SK-N-SH (cell line): Measurements from ENCODE around the gene PPP1R36. TPM values are rescaled to one million over a fixed set of nuclear protein-coding genes. Genes with fewer than 3 reads are reported as not detected.

Experiments used
- CTCF ChIA-PET: fragments of 300-600, 350-600 bp; formaldehyde crosslinking; extraction: SDS; loops from one replicate; lab custom pipeline; 2021; lab: Yijun Ruan, JAX
- POLR2A ChIA-PET: fragments of 350-600 bp; sonication (Branson Sonifier 250); formaldehyde crosslinking; extraction: SDS; loops from one replicate; lab custom pipeline; 2020; ENCODE audit warnings: antibody characterized with exemption, inconsistent platforms; lab: Yijun Ruan, JAX
- DNase-seq: peaks from one replicate; pipeline ENCODE4 v3.0.0; 2012
- H2AFZ ChIP-seq: fragments of 200-600 bp; sonication (generic); 2 replicates; pipeline ENCODE4 v1.8.1; 2016; ENCODE audit warnings: antibody characterized with exemption, mild to moderate bottlenecking, low read depth
- H3F3A ChIP-seq: fragments of 200-600 bp; sonication (generic); replicated peaks from 2 replicates; pipeline ENCODE3; 2016; ENCODE audit warnings: antibody characterized with exemption, mild to moderate bottlenecking; ENCODE audit not compliant: insufficient read depth
- H3K27ac ChIP-seq, 2 experiments: fragments of 200-500 bp in 1 of 2; fragments of 200-600 bp in 1 of 2; sonication (Bioruptor generic) in 1 of 2; sonication (generic), shearing (Covaris generic) in 1 of 2; 2 replicates each; pipeline versions ENCODE4 v1.5.1 to v1.6.1; 2014 to 2016; ENCODE audit warnings: low read depth in 2 of 2, inconsistent platforms in 1 of 2, low read length in 1 of 2, mild to moderate bottlenecking in 1 of 2, mixed read lengths in 1 of 2
- H3K27me3 ChIP-seq: fragments of 200-600 bp; sonication (generic), shearing (Covaris generic); 2 replicates; pipeline ENCODE4 v1.6.1; 2016; ENCODE audit warnings: mixed run types; ENCODE audit not compliant: insufficient read depth
- H3K36me3 ChIP-seq, 2 experiments: fragments of 200-500 bp in 1 of 2; fragments of 200-600 bp in 1 of 2; sonication (Bioruptor generic) in 1 of 2; sonication (generic) in 1 of 2; replicated peaks in 1 of 2; 2 replicates each; pipeline versions ENCODE3 to v1.5.1; 2014 to 2016; ENCODE audit warnings: low read length in 1 of 2, mild to moderate bottlenecking in 1 of 2; ENCODE audit not compliant: insufficient read depth in 2 of 2, control insufficient read depth in 1 of 2
- H3K4me1 ChIP-seq, 2 experiments: fragments of 200-500 bp in 1 of 2; fragments of 200-600 bp in 1 of 2; sonication (Bioruptor generic) in 1 of 2; sonication (generic), shearing (Covaris generic) in 1 of 2; 2 replicates each; pipeline versions ENCODE4 v1.5.1 to v1.6.1; 2014 to 2016; ENCODE audit warnings: low read depth in 1 of 2, low read length in 1 of 2, mixed run types in 1 of 2; ENCODE audit not compliant: insufficient read depth in 2 of 2, control insufficient read depth in 1 of 2
- H3K4me2 ChIP-seq: fragments of 200-600 bp; sonication (generic), shearing (Covaris generic); 2 replicates; pipeline ENCODE4 v1.6.1; 2017; ENCODE audit warnings: mixed run types
- H3K4me3 ChIP-seq, 2 experiments: fragments of 200-500 bp in 1 of 2; fragments of 200-600 bp in 1 of 2; sonication (Bioruptor generic) in 1 of 2; sonication (generic), shearing (Covaris generic) in 1 of 2; 2 replicates each; pipeline versions ENCODE4 v1.5.1 to v1.8.1; 2014 to 2016; ENCODE audit warnings: low read depth in 2 of 2, inconsistent platforms in 1 of 2, low read length in 1 of 2, mild to moderate bottlenecking in 1 of 2, mixed read lengths in 1 of 2, moderate library complexity in 1 of 2
- H3K79me2 ChIP-seq: fragments of 200-600 bp; sonication (generic); 2 replicates; pipeline ENCODE4 v1.8.1; 2017; ENCODE audit warnings: mild to moderate bottlenecking; ENCODE audit not compliant: insufficient read depth
- H3K9ac ChIP-seq: fragments of 200-600 bp; sonication (generic); 2 replicates; pipeline ENCODE4 v1.6.1; 2017; ENCODE audit warnings: mixed run types
- H3K9me2 ChIP-seq: fragments of 200-600 bp; sonication (generic); 2 replicates; pipeline ENCODE4 v1.6.1; 2017; ENCODE audit warnings: mixed run types
- H3K9me3 ChIP-seq: fragments of 200-600 bp; sonication (generic); 2 replicates; pipeline ENCODE4 v1.6.1; 2017; ENCODE audit warnings: mixed run types, mild to moderate bottlenecking, moderate library complexity
- H4K20me1 ChIP-seq: fragments of 200-600 bp; sonication (generic); 2 replicates; pipeline ENCODE4 v1.6.1; 2017; ENCODE audit warnings: mild to moderate bottlenecking, mixed run types; ENCODE audit not compliant: insufficient read depth
- EZH2phosphoT487 ChIP-seq: fragments of 200-600 bp; sonication (generic); IDR thresholded peaks from 2 replicates; pipeline ENCODE4 v1.6.1; 2017; ENCODE audit warnings: low read depth, mixed run types, mild to moderate bottlenecking, antibody characterized with exemption, moderate library complexity, borderline replicate concordance
- FOSL2 ChIP-seq: IDR thresholded peaks from 2 replicates; pipeline ENCODE4 v1.4.0; 2012; ENCODE audit warnings: low read depth, mild to moderate bottlenecking, moderate library complexity, borderline replicate concordance
- FOXM1 ChIP-seq: IDR thresholded peaks from 2 replicates; pipeline ENCODE4 v1.4.0; 2012; ENCODE audit warnings: low read depth, mild to moderate bottlenecking
- NFIC ChIP-seq: IDR thresholded peaks from 2 replicates; pipeline ENCODE4 v1.4.0; 2012; ENCODE audit warnings: borderline replicate concordance
- NRF1 ChIP-seq: IDR thresholded peaks from 2 replicates; pipeline ENCODE4 v1.6.1; 2012; ENCODE audit warnings: low read depth, mild to moderate bottlenecking, low read length
- POLR2AphosphoS5 ChIP-seq: IDR thresholded peaks from 2 replicates; pipeline ENCODE4 v1.6.1; 2012; ENCODE audit warnings: low read depth, low read length
- RXRA ChIP-seq: IDR thresholded peaks from 2 replicates; pipeline ENCODE4 v1.4.0; 2012; ENCODE audit warnings: low read depth, mild to moderate bottlenecking, borderline replicate concordance
- TCF12 ChIP-seq: IDR thresholded peaks from 2 replicates; pipeline ENCODE4 v1.4.0; 2012
- TEAD4 ChIP-seq: IDR thresholded peaks from 2 replicates; pipeline ENCODE4 v1.4.0; 2012; ENCODE audit warnings: mild to moderate bottlenecking, borderline replicate concordance; ENCODE audit not compliant: insufficient read depth
- USF1 ChIP-seq: IDR thresholded peaks from 2 replicates; pipeline ENCODE4 v1.4.0; 2012; ENCODE audit warnings: low read depth, borderline replicate concordance
- WGBS: methylation state at CpG from one replicate; pipeline ENCODE4 v1.1.6; 2017; ENCODE audit warnings: low lambda C conversion rate; 5-methylcytosine and 5-hydroxymethylcytosine counted together
- polyA plus RNA-seq, 3 experiments: library from polyadenylated mRNA; depleted of rRNA; stranded (reverse); fragments of >200 nt; gene quantifications; 2 replicates each; pipeline ENCODE4 v1.2.3, GENCODE V29; 2012
- TF ChIP-seq, protein P1 (sequence below): IDR thresholded peaks from 2 replicates; pipeline ENCODE4 v1.6.1; 2012; ENCODE audit warnings: mild to moderate bottlenecking, low read depth, low read length, moderate library complexity
- TF ChIP-seq, protein P2 (sequence below): IDR thresholded peaks from 2 replicates; pipeline ENCODE4; 2012

The PPP1R36 gene
- polyA plus RNA-seq, 1 of the 3 experiments (the other 2 are of a cell fraction) = 0.08 TPM

DNA sequence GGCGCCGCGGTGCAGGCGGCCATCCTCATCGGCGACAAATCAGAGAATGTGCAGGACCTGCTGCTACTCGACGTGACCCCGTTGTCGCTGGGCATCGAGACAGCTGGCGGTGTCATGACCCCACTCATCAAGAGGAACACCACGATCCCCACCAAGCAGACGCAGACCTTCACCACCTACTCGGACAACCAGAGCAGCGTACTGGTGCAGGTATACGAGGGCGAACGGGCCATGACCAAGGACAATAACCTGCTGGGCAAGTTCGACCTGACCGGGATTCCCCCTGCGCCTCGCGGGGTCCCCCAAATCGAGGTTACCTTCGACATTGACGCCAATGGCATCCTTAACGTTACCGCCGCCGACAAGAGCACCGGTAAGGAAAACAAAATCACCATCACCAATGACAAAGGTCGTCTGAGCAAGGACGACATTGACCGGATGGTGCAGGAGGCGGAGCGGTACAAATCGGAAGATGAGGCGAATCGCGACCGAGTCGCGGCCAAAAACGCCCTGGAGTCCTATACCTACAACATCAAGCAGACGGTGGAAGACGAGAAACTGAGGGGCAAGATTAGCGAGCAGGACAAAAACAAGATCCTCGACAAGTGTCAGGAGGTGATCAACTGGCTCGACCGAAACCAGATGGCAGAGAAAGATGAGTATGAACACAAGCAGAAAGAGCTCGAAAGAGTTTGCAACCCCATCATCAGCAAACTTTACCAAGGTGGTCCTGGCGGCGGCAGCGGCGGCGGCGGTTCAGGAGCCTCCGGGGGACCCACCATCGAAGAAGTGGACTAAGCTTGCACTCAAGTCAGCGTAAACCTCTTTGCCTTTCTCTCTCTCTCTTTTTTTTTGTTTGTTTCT is 7.6 kb upstream of the PPP1R36 start:
- CTCF ChIA-PET = interaction anchor here (1.0 kb wide), 1 partner anchor 9 kb away, joined by 3 read pairs; no protein-coding TSS in a partner anchor
- no peaks in the 10 kb centered on the region for H3K9me2 ChIP-seq
- TF ChIP-seq, protein P1, sequence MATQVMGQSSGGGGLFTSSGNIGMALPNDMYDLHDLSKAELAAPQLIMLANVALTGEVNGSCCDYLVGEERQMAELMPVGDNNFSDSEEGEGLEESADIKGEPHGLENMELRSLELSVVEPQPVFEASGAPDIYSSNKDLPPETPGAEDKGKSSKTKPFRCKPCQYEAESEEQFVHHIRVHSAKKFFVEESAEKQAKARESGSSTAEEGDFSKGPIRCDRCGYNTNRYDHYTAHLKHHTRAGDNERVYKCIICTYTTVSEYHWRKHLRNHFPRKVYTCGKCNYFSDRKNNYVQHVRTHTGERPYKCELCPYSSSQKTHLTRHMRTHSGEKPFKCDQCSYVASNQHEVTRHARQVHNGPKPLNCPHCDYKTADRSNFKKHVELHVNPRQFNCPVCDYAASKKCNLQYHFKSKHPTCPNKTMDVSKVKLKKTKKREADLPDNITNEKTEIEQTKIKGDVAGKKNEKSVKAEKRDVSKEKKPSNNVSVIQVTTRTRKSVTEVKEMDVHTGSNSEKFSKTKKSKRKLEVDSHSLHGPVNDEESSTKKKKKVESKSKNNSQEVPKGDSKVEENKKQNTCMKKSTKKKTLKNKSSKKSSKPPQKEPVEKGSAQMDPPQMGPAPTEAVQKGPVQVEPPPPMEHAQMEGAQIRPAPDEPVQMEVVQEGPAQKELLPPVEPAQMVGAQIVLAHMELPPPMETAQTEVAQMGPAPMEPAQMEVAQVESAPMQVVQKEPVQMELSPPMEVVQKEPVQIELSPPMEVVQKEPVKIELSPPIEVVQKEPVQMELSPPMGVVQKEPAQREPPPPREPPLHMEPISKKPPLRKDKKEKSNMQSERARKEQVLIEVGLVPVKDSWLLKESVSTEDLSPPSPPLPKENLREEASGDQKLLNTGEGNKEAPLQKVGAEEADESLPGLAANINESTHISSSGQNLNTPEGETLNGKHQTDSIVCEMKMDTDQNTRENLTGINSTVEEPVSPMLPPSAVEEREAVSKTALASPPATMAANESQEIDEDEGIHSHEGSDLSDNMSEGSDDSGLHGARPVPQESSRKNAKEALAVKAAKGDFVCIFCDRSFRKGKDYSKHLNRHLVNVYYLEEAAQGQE = no peak
- TF ChIP-seq, all 33 proteins: peak for 0
- H3F3A ChIP-seq = peaks cover 15% of the 10 kb centered on the region
- H3K4me1 ChIP-seq = peaks cover 0 to 5% of the 10 kb centered on the region in 2 experiments; a peak in 2 of 4 replicates
- H3K36me3 ChIP-seq = no peaks in the 10 kb centered on the region
- no peaks in the 10 kb centered on the region for H3K9me3 ChIP-seq
- no peak overlapping the region for H3K4me3 ChIP-seq
- H3K27me3 ChIP-seq = no peaks in the 10 kb centered on the region
- H2AFZ ChIP-seq = no peak overlapping the region
- H3K4me2 ChIP-seq = no peak overlapping the region
- no peaks in the 10 kb centered on the region for H3K79me2 ChIP-seq
- H3K27ac ChIP-seq = no peak overlapping the region
- WGBS = 97% methylated on average over 58 of the region's 61 CpGs
- H4K20me1 ChIP-seq = no peaks in the 10 kb centered on the region
- POLR2A ChIA-PET = no interaction called here
- DNase-seq = no peak
- H3K9ac ChIP-seq = no peak overlapping the region

- no peak for DNase-seq
- Histone ChIP-seq H4K20me1 (no peaks in the 10 kb centered on the region), H3K9me2 (no peaks in the 10 kb centered on the region), H3K4me3 (no peak overlapping the region), H3K79me2 (no peaks in the 10 kb centered on the region), H3K9ac (no peak overlapping the region), H3K9me3 (no peaks in the 10 kb centered on the region), H3F3A (peaks cover 13% of the 10 kb centered on the region), H3K27me3 (no peaks in the 10 kb centered on the region), H3K36me3 (no peaks in the 10 kb centered on the region), H3K4me2 (no peak overlapping the region), H2AFZ (no peak overlapping the region), H3K27ac (no peak overlapping the region), H3K4me1 (peaks cover 0 to 5% of the 10 kb centered on the region in 2 experiments; a peak in 2 of 4 replicates)
- ChIA-PET CTCF (interaction anchor here (1.0 to 2.2 kb wide), 4 partner anchors 8 to 94 kb away, joined by 3 to 7 read pairs (median 3); no protein-coding TSS in a partner anchor), POLR2A (no interaction called here)
- whole genome bisulfite sequencing = 85% methylated on average over 4 of the region's 4 CpGs
- TF ChIP-seq POLR2AphosphoS5 = no peak
- no peak for TF ChIP-seq FOSL2
- no peak for TF ChIP-seq NRF1
- TF ChIP-seq, protein P2, sequence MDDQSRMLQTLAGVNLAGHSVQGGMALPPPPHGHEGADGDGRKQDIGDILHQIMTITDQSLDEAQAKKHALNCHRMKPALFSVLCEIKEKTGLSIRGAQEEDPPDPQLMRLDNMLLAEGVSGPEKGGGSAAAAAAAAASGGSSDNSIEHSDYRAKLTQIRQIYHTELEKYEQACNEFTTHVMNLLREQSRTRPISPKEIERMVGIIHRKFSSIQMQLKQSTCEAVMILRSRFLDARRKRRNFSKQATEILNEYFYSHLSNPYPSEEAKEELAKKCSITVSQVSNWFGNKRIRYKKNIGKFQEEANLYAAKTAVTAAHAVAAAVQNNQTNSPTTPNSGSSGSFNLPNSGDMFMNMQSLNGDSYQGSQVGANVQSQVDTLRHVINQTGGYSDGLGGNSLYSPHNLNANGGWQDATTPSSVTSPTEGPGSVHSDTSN = no peak
- no peak for TF ChIP-seq RXRA
- TF ChIP-seq TEAD4 = no peak
- TF ChIP-seq TCF12 = no peak
- no peak for TF ChIP-seq FOXM1
- TF ChIP-seq, protein P1 = no peak
- no peak for TF ChIP-seq USF1
- TF ChIP-seq NFIC = no peak
- no peak for TF ChIP-seq EZH2phosphoT487
Measured at GRCh38 chr14:64542836-64543201, 6.9 kb upstream of the PPP1R36 start.
